HG03045 (cell line): ENCODE measurements around the gene CATSPERD.

ENCODE experiments used
- ATAC-seq: cut with Tn5 transposase; IDR thresholded peaks from one replicate; pipeline ENCODE4 v1.9.1; 2021; ENCODE audit warnings: mild to moderate bottlenecking, moderate library complexity; ENCODE audit not compliant: unreplicated experiment

The CATSPERD gene

GRCh38 chr19:5801796-5802619 lies 81.6 kb downstream of the CATSPERD start:
- ATAC-seq: no peak

- no peak for ATAC-seq
These were observed 83.0 kb downstream of the CATSPERD start for GRCh38 chr19:5803441-5803751.

- no peak for ATAC-seq
These were observed 83.5 kb downstream of the CATSPERD start for GRCh38 chr19:5803752-5804515.

GRCh38 chr19:5804516-5805461 lies 84.4 kb downstream of the CATSPERD start, which contains the start of gene NRTN:
TSS of gene NRTN (plus strand) at chr19:5805067. CDS start at chr19:5824166, 19,099 bp downstream.
- no peak for ATAC-seq

GRCh38 chr19:5805462-5806132 lies 85.2 kb downstream of the CATSPERD start:
- no peak for ATAC-seq

GRCh38 chr19:5806133-5806489 lies 85.7 kb downstream of the CATSPERD start:
- no peak for ATAC-seq

- ATAC-seq: no peak
These were observed 86.5 kb downstream of the CATSPERD start for GRCh38 chr19:5806905-5807304.

- ATAC-seq: no peak
These were observed 87.8 kb downstream of the CATSPERD start for GRCh38 chr19:5808120-5808816.

GRCh38 chr19:5809053-5809452 lies 88.6 kb downstream of the CATSPERD start:
- no peak for ATAC-seq

- no peak for ATAC-seq
These were observed 89.0 kb downstream of the CATSPERD start for GRCh38 chr19:5809469-5809868.

- no peak for ATAC-seq
These were observed 90.7 kb downstream of the CATSPERD start for GRCh38 chr19:5811117-5811516.

GRCh38 chr19:5814123-5814851 lies 93.8 kb downstream of the CATSPERD start:
- ATAC-seq: no peak

- ATAC-seq: no peak
These were observed 94.4 kb downstream of the CATSPERD start for GRCh38 chr19:5814852-5815246.

- no peak for ATAC-seq
These were observed 96.8 kb downstream of the CATSPERD start for GRCh38 chr19:5817218-5817617.

- no peak for ATAC-seq
These were observed 98.2 kb downstream of the CATSPERD start for GRCh38 chr19:5818594-5818993.

- no peak for ATAC-seq
These were observed 100.3 kb downstream of the CATSPERD start for GRCh38 chr19:5820785-5821184.

GRCh38 chr19:5821521-5822180 lies 101.2 kb downstream of the CATSPERD start:
- no peak for ATAC-seq

GRCh38 chr19:5822181-5822844 lies 101.9 kb downstream of the CATSPERD start:
- no peak for ATAC-seq
